ENCODE measurements around the gene PPP1R18.

DNA sequence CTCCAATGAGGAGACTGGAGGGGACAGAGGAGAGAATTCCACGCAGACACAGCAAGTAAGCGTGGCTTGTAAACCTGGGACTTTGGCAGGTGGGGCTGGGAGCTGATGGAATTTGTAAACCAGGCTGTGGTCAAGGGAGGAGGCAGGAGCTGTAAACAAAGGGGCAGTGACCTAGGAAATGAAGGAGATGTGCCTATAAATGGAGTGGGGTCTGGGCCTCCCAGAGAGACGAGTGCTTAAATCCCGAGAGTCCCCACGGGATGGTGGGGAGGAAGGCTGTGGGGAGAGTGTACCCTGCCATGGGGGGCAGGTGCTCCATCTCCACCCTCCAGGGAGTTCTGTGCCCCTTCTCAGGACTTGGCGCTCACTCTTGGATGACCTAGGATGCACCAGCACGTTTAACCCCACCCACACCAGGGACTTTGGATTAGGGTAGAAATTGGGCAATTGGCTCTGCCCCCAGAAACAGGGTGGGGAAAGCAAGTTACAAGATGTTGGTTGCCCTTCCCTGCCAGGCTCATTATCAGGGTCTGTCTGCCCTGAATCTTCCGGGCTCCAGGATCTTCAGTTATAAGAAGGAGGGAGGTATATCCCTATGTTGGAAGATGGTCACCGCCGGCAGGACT is 9.7 kb downstream of the PPP1R18 start:
- TF ChIP-seq, protein P1, sequence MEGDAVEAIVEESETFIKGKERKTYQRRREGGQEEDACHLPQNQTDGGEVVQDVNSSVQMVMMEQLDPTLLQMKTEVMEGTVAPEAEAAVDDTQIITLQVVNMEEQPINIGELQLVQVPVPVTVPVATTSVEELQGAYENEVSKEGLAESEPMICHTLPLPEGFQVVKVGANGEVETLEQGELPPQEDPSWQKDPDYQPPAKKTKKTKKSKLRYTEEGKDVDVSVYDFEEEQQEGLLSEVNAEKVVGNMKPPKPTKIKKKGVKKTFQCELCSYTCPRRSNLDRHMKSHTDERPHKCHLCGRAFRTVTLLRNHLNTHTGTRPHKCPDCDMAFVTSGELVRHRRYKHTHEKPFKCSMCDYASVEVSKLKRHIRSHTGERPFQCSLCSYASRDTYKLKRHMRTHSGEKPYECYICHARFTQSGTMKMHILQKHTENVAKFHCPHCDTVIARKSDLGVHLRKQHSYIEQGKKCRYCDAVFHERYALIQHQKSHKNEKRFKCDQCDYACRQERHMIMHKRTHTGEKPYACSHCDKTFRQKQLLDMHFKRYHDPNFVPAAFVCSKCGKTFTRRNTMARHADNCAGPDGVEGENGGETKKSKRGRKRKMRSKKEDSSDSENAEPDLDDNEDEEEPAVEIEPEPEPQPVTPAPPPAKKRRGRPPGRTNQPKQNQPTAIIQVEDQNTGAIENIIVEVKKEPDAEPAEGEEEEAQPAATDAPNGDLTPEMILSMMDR (IDR thresholded peaks at IDR 0.05), result no peak
- TF ChIP-seq POLR2AphosphoS5 (IDR thresholded peaks at IDR 0.05), result no peak
- no peak for TF ChIP-seq POLR2A (IDR thresholded peaks at IDR 0.05)
